GM19467 (cell line): ENCODE measurements around the gene WLS.

Source experiments
- ATAC-seq: cut with Tn5 transposase; IDR thresholded peaks from one replicate; pipeline ENCODE4 v1.9.1; 2021; ENCODE audit warnings: mild to moderate bottlenecking, moderate library complexity; ENCODE audit not compliant: unreplicated experiment

Gene WLS

DNA sequence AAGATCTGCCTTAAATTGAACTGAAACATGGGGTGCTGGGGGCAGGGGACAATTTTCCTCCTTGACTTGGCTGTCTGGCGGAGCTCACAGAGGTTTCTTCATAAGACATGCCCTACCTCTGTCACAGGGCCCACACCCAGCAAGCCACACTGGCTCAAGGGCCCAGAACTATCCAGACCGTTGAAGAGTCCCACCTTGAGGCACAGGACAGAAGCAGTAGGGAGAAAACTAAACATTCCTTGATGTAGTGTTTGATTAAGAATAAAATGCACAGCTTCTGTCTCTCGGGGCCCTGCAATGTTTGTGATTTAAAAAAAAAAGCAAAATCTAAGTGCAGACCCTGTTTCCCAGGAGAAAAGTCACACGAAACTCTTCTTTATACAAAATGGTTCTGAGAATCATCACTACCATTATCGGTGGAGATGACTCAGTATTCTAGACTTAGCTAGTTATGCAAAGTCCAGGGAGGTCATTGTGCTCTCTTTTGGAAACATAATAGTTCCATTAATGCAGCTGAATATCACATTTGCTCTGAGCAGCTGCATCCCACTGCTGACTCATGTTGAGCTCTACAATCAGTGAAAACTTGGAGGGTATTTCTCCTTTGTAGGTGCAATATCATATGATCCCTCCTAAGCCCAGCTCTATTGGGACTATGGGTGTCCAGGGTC is 128.3 kb downstream of the WLS start:
- ATAC-seq = no peak

DNA sequence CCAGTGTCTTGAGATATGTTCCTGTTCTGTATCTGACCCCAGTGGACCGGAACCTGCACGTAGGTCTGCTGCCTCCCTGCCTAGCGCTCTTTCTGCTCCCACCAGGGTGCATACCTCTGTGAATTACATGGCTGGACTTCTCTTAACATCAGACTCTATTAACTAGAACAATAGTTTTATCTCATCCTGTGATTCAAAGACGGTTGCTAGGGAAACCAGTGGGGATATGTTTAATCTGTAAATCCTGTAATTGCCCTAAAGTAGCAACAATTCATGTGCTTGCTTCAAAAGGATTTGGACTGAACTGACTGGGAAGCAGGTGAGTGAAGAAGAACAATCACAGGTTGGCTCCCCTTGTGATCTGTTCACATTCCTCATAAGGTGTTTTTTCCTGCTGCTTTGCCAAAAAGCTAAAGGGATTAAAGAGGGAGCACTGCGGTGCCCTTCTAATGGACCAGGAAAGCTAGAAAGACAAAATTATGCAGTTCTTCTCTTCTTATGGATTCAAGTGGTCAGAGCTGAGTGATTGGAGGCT is 129.2 kb downstream of the WLS start:
- ATAC-seq = no peak

DNA sequence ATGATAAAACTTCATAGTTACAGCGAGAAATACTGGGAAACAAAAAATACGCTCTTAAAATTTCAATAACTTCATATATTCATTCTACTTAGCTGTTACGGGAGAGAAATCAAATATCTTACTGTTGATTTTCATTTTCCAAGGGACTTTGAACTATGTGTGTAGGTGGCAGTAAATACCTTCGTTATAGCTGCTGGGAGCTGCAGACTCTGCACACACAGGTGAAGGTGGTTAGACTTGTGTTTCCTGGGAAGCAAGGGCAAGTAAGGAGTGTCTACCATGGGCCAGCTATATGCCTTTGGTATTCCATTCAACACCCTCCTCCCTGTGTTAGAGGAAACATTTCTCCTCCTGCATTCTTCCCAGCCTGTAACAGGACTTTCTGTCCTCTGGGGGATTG is 130.5 kb downstream of the WLS start:
- no peak for ATAC-seq

DNA sequence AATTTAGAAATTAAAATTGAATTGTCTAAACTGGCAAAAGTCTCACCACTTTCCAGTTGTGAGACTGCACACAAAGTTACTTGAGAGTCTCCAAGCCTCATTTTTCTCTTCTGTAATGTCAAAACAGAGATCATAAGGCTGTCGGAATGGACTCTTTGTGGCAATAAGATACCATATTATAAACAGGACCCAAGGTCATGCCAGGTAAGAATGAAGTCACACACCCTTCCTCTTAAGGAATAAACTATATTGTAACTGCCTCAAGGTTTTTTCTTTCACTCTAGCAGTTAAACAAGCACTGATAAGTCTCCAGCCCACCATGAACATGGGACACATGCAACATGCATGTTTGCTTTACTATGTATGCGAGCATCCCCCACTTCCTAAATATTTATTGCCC is 131.8 kb downstream of the WLS start:
- ATAC-seq = no peak

DNA sequence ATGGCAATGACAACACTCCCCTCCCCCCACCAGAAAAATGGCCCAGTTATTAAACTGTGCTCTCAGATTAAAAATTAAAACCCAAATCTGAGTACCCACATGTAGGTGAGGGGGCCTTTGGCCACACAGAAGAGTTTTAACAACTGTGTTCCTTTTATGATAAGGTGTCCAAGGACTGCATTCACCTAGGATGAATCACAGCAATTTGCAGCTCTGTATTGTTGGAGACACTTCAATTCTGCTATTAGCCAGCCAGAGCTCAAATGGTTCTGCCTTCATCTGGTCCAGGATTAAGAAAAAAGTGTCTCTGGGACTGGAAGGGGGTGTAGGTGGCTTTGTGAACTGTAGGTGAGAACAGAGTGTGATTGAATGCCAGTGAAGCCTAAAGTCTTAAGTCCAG is 138.6 kb downstream of the WLS start:
- ATAC-seq = no peak

DNA sequence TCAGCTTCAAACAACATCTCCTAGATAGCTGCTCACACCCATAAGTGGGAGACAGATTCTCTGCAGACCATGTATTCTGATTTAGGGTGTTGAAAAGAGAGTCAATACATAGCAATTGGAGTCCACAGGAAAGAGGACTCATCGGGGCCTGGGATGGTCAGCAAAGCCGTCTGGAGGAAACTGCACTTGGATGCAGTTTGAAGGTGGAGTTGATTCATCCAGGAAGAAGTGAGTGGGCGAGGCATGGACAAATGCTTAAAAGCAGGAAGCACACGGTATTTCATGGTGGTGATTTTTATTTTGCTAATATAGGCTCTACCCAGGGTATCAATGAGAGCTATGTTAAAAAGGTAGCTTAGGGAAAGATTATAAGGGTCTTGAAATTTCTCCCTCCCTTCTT is 145.1 kb downstream of the WLS start:
- ATAC-seq = no peak

DNA sequence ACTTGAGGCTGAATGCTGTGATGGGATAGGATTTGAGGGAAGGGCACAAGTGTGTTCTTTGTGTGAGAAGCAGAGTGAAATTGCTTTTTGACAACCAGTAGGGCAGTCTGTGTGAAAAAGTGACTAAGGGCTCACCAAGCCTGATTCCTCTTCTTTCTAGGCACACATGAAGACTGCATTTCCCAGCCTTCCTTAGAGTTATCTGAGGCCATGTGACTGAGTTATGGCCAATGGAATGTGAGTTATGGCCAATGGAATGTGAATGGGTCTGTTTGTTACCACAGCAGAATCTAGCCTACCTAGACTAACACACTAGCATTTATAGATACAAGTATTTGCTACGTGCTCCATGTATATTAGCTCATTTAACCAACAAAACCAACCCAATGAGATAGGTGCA is 146.6 kb downstream of the WLS start:
- no peak for ATAC-seq

DNA sequence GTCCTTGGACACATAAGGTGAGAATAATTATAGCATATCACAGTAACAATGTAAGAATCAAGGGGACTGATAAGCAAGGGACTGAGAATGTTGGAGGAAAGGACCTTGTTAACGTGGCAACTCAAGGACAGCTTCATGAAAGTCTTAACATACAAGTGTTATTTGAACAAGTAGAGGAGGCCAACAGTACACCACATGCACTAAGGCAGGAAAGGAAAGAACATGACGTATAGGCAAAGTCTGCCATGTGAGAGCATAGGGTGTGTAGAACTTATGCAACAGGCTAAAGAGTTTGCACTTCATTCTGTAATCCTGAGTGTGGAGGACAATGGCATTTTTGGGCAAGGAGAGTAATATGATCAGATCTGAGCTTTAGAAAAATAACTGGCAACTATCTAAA is 148.6 kb downstream of the WLS start:
- ATAC-seq = no peak

DNA sequence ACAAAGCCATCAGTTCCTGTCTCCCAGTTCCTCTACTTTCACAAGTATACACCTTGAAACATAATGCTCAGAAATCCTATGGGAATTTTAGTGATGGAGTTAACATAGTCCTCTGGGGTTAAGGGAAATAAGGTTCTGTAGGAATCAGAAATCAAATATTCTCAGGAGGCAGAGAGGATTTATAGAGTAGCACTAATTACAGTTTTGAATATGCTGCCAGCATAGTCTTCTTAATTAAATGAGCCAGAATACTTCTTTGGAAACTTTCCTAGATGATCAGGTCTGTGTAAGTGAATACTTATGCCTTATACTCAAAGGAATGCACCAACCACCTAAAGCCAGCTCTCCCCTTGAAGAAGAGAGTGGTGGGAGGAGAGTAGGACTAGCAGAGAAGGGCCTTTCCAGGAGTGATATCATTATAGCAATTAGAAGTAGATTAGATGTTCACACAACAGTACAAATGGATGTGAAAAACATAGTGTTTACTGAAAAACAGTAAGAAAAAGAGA is 150.5 kb downstream of the WLS start:
- no peak for ATAC-seq

DNA sequence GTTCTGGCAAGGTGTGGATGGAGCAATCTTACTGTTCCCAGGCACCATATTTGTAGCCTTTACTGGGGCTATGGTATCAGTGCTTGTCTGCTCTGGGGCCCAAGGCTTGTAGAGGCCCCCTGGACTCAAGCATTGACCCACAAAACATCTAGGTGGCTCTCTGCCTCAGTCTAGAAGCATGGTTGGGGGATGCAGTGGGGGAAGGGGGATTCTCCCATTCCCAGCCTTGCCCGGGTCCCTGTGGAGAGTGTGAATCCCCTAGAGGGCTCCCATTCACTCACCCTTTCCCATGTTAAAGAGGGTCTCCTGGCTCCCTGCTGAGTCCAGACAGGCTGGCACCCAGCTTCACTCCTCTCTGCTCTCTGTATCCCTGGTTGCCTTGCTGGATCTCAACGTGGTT is 153.7 kb downstream of the WLS start:
- no peak for ATAC-seq
